C1 segment of cervical spinal cord (tissue), 14 donors: Measurements from ENCODE around the gene MAPKAP1.
"Not testable (repeated sequence)": the region's sequence is repeated elsewhere in the genome, so short reads cannot be mapped to it uniquely, and the experiment has no call there.

Experiments used
- DNase-seq, 14 donors: peaks; one replicate each; lab custom pipeline; 2025; lab: John Stamatoyannopoulos, UW

The MAPKAP1 gene

DNA sequence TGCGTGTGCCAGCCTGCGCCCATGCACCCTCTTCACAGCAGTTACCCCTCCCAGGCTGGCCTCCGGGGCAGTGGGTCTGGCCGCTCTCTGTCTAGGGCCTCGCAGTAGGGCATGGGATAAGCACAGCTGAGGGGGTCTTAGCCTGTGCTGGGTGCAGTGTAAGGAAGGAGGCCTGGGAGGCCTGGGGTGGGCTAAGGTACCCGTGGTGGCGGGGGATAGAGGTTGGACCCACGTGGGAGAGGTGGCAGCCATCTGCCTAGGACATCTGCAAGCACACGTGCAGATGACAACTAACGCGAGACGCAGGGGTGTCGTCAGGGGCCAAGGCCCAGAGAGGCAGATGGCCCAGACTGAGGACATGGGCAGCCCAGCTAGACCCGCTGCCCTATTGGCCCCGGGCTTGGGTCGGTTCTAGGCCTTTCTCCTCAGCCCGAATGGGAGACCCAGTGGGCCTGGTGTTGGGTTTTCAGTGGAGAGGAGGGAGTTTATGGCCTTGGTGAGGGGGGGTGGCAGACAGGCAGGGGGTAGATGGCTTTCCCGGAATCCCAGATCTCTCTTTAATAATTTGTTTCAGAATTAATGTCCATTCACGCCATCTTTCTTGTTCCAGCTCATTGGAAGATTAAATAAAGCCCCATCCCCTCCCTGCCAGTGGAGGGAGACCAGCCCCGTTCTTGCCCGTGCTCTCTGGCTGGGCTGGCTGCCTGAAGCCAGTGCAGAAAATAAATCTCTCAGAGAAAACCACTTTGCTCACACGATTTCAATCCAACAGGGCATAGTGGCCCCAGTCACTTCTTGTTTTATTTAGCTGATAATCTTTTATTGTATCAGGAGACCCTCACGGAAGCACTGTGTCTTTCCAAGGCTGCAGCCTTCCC is 291.2 kb downstream of the MAPKAP1 start:
- no peak for DNase-seq

DNA sequence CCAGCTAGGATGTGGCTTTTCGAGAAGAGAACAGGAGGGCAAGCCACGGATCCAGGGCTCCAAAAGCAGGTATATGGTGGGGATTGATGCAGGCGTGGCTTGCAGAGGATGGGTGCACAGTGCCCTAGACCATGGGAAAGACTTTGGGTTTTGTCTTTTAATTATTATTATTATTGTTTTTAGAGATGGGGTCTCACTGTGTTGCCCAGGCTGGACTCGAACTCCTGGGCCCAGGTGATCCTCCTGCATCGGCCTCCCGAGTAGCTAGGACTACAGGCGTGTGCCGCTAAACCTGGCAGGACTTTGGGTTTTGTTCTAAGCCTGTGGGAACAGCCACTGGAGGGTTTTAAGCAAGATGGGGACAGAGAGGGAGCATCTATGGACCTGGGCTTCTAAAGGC is 293.4 kb downstream of the MAPKAP1 start:
- DNase-seq, result no peak

DNA sequence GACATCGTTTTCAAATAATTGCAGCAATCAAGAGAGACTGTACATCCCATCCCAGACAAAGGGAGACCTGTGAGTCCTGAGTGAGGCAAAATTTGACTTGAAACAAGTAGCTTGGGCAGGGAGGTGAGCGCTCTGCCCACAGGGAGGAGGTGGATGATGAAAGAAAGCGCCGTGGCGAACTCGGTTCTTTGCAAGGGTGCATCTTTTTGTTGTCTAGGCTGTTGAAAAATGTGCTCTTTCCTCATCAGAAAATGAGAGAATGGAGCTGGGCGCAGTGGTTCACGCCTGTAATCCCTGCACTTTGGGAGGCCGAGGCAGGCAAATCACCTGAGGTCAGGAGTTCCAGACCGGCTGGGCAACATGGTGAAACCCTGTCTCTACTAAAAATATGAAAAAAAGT is 294.8 kb downstream of the MAPKAP1 start:
- no peak for DNase-seq

DNA sequence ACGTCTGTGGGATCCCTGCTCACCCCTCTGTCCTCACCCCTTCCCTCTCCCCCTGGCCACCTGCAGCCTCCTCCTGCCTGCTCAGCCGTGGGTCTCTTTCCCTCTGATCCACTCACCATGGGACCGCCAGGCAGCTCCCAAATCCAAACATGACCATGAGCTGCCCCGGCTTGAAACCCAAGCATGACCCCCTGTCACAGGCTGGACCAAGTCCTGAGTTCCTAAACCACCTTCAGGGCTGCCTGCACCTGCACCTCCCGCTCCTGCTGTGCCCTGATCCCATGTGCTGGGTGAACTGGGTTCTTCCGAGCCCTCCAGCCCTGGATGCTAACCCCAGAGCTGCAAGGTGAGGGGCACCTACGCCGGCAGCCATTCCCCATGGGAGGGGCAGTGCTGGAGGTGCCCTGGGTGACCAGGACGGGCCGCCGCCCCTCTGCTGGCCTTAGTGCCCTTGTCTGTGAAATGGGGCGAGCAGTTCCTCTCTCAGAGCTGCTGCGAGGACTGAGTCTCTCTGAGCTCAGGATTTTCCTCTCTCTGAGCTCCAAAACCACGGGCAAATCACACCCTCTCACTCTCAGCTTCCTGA is 295.7 kb downstream of the MAPKAP1 start:
- DNase-seq, result no peak

DNA sequence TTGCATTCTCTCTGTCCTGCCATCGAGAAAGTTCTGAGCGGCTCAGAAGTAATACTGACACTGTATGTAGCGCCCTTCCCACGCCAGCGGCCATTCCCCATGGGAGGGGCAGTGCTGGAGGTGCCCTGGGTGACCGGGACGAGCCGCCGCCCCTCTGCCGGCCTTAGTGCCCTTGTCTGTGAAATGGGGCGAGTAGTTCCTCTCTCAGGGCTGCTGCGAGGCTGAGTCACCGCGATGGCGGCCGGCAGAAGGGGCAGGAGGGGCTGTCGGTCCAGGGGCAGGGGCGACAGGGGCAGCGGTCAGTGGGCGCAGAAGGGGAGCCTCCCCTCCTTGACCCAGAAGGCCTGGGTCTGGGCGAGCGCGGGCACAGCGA is 296.5 kb downstream of the MAPKAP1 start:
- DNase-seq, result no peak

DNA sequence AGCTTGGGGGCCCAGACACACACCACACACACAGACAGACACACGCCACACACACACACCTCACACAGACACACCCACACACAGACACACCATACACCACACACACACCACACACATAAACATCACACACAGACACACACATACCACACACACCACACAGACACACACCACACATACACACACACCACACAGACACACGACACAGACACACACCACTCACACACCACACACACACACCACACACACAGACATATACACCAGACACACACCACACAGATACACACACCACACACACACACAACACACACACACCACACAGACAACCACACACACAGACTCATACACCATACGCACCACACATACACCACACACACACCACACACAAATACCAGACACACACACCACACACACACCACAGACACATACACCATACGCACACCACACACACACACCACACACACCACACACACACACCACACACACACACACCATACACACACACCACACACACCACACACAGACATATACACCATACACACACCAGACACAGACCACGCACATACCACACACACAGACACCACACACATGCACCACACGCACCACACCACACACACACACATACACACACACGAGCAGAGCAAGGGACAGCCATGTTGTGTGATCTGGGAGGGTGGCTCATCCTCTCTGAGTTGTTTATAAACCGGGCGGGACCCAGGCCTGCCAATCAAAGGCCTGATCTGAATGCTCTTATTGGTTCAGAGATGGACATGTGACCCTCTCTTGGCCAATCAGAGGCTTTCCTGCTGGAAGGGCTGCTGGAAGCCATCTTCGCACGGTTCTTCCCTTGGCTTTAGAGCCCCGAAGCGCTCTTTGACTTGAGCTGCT is 297.1 kb downstream of the MAPKAP1 start:
- peak in 4 of 14 donors; percentile 2 to 52 (median 8) for DNase-seq

DNA sequence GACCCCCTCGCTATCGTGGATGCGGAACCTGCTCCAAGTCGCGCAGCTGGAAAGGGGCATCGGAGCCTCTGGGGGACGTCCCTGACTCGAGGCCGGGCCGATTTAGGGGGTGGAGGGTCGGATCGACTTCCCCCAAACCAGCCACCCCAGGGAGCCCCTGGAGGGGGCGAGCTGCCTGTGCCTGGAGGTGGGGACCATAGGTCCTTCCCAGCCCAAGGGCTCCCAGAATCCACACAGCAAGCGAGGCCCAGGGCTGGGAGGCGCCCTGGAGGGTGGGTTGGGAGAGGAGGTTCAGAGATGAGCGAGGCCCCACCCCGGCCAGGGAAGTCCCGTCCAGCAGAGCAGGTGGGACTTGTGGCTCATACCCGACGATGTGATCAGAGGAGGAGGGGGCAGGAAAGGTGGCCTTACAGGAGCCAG is 297.8 kb downstream of the MAPKAP1 start:
- DNase-seq, result no peak

DNA sequence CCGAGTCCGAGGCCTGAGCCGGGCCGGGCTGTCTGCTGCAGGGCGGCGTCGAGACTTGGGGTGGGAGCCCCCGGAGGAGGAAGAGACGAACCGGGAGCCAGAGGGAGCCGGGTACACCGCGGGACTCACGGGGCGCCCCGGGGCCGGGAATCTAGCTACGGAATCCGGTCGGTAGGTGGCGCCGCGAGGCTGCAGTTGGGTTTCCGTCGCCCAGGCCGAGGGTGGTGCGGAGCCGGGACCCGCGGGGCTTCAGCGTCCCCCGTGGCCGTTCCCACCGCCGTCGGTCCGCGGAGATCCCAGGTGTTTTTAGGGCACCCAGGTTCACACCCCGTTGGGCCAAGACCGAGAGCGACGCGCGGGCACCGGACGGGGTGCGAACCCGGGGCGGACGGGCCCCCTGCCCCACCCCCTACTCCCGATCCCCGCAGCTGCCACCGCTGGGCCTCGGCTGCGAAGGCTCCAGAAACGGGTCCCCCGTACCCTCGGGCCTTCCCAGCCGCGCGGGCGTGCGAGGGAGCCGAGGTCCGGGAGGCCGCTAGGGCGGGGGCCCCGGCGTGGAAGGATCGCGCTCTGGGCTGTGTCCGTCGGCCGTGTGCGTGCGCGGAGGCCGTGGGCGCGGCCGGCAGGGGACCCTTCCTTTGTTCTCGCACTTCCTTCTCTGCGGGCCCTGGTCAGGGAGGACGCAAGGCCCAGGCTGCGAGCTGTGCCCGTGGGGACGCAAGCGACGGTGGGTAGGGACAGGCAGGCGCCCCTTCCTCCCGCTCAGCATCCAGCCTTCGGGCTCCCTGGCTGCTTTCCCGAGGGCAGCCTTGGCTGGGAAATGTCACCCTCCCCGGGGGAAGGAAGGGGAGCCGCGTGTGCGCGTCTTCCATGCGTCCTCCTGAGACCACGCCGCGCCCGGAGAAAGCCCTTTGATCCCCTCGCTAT is 298.8 kb downstream of the MAPKAP1 start:
- DNase-seq, result peak in 11 of 14 donors; percentile 10 to 73 (median 27)

DNA sequence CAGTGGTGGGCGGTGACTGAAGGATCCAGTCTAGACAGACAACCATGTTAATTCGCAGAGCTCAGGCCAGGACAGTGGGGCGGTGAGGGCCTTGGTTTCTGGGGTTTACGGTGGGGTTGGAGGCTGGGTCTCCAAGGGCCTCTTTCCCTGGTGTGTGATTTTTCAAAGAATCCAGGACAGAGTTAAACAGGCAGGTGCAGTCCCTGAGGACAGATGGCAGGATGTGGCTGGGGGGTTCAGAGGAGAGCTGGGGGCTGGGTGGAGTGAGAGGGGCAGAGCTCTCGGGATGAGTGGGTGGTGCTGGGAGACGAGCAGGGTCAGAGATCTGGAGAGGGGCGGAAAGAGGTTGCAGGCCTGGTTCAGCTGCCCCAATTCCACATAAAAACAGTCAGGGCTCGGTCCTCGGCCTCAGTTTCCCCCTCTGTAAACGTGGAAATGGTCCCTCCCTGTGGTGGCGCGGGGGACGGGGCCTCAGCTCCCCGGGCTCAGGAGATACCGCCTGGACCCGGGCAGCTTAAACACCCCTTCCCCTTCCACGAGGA is 299.5 kb downstream of the MAPKAP1 start:
- no peak for DNase-seq

DNA sequence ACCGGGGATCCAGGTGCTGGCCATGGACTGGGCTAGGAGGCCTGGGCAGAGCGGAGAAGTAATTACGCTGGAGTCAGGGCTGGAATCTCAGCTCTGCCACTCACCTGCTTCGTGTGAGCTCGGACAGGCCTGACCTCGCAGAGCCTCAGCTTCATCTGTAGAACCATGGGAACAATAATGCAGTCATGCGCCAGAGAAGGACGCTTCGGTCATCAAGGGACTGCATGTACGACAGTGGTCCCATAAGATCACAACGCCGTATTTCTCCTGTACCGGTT is 300.3 kb downstream of the MAPKAP1 start:
- no peak for DNase-seq

DNA sequence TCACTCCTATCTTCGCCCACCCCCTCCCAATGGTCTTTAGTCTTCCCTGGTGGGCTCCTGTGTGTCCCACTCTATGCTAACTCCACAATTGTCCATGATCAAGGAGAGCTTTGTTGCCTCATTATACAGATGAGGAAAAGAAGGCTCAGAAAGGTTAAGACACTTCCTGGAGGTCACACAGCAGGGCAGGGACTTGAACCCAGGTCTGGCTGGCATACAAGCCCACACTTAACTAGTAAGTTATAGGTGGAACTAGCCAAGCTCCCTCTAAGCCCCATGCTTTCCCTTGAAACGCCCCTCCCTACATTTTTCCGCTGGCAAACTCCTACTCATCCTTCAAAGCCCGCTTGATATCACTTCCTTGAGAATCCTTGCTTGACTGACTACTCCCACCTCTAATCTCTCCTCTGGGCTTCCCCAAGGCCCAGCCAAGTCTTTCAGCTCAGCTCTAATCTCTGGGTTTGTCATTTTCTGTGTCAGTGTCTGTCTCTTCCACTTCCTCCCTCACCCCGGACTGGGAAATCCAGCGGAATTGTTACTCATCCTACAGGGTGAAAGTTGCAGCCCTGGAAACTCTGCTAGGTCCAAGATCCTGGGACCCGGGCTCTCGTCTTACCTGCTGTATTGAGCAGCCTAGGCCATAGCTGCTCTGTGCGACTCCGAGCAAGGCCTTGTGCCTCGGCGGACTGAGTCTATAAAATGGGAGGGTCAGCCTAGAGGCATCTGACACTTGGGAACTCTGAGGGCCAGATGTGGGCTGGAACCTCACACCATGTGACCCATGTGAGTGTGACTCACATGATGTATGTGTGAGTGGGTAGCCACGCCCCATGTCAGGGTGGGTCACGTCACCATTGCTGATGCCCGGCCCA is 300.8 kb downstream of the MAPKAP1 start:
- no peak for DNase-seq

DNA sequence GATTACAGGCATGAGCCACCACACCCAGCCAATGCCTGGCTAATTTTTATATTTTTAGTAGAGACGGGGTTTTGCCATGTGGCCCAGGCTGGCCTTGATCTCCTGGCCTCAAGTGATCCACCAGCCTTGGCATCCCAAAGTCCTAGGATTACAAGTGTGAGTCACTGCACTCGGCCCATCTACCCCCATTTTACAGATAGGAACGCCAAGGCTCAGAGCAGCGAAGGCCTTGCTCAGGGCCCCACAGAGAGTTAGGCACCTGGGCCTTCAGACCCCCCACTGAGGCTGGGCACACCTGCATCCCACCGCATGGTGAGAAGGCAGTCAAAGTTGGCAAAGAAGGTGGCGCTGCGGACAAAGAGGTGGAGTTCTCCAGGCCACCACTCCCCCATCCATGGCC is 302.3 kb downstream of the MAPKAP1 start:
- no peak for DNase-seq

DNA sequence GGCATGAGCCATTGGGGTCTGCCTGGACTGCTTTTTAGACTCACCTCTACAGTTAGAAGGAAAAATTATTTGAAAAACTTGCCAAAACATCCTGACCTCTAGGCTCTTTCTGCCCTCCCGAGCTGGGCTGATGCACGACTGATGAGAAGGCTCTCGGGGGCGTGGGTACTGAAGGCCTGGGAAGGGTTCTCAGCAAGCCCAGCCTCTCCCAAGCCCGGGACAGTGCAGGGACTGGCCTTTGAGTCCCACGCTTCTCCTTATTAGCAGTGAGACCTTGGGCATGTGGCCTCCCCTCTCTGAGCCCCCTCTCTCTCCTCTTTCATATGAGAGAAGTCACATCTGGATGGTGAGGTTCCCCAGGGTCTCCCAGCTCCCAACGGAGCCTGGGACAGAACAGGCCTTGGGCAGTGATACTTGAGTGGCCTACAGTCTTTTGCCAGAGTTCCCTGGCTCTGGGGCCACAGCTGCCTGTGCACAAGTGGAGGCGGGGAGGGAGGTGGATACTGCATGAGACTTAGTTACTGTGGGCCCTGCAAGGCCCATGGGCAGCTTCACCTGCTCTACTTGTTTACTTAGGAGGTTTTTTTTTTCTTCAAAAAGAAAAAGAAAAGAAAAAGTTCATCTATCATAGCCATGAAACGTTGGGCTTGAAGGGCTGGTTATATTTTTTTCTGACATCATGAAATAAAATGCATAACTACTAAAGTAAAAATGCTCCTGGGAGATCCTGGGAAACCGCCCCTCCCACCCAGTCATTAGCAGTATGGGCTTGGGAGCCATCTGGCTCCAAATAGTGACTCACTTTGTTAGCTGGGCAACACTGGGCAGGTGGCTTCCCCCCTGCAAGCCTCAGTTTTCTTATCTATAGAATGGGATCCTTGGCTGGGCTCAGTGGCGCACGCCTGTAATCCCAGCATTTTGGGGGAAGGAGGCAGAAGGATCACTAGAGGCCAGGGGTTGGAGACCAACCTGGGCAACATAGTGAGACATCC is 306.0 kb downstream of the MAPKAP1 start:
- no peak for DNase-seq

DNA sequence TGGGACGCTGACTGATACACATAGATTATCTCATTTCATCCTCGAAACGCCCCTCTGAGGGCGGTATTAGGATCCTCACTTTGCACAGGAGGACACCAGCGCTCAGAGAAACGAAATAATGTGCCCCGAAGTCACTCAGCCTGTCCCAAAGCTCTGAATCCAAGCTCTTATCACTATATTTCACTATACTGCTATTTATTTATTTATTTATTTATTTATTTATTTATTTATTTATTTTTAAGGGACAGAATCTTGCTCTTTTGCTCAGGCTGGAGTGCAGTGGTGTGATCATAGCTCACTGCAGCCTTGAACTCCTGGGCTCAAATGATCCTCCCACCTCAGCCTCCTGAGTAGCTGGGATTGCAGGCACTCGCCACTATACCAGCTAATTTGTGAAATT is 306.8 kb downstream of the MAPKAP1 start:
- DNase-seq, result not testable (repeated sequence)

DNA sequence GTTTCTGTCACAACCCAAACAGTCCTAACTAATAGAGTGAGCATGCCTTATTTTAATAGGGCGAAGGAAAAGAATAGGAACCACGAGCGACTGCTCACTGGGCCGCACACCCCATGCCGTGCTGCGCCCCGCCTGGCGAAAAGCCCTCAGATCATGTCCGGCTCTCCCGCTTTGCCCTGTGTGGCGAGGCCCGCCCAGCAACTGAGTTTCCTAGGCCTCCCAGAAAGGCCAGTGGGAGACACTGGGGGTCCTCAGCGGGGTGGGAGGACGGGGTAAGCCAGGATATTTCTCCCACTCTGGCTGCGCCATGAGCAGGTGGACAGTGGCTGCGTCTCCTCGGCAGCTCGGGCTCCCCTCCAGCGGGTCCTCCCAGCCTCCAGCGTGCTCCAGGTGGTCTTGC is 307.3 kb downstream of the MAPKAP1 start:
- DNase-seq, result no peak

DNA sequence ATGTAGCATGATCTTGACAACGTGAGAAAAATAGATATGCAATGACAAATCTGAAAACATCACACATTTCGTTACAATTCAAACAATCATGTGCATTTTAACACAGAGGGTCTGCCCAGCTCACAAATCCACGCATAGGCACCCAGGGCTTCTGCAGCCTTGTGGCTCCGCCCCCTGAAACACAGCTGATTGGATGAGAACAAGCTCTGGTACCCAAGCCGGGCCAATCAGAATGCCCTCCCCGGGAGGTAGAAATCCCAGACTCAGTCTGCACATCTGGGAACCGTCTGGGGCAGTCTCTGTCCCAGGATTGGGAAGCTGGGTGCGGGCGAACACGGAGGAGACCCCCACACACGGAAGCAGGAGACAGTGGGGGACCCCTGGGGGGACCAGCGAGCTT is 307.8 kb downstream of the MAPKAP1 start:
- no peak for DNase-seq

DNA sequence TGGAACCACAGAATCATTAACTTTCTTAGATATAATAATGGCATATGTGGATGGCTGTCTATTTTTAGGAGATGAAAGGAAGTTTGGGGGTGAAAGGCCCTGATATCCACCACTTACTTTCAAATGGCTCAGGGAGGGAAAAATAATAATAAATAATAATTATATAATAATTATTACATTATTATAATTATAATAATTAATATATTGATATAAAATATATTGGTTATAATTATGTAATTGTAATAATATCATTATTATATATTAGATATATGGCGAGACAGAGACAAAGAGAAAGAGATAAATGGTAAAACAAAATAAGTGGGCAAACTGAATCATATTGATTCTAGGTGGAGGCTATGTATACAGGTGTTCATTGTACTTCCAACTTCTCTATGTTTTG is 308.8 kb downstream of the MAPKAP1 start:
- DNase-seq, result no peak

DNA sequence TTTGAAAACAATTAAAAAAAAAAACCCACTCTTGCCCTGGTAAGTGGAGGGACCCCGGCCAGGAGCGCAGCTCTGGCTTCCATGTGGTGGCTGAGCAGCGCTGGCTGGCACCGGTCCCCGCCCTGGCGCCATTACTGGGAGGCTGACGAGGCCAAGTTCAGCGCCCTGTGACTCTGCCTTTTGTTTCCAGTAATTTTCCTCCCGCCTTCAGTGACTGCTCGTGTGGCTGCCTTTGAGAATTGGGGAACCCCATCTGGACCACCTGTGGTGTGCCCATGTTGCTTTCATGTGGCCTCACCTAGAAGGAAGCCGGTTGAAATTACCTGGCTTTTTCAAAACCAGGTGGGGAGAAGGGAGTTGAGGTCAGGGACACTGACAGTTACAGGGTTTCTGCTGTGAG is 309.3 kb downstream of the MAPKAP1 start:
- peak in 5 of 14 donors; percentile 17 to 43 (median 21) for DNase-seq

DNA sequence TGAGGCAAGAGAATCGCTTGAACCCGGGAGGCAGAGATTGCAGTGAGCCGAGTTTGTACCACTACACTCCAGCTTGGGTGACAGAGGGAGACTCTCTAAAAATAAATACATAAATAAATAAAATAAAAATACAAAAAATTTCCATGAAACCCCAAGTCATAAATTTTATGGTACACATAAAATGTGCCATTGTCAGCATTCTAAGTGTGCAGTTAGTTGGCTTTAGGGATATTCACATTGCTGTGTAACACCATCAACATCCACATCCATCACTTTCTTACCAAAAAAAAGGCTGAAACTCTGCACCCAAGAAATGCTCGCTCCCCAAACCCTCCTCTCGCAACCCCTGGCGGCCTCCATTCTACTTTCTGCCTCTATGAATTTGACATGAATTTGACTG is 310.2 kb downstream of the MAPKAP1 start:
- no peak for DNase-seq
